RWPE2 (cell line): ENCODE data around the gene PSRC1.

ENCODE experiments used
- ATAC-seq: fragments of 200-7000 bp; cut with Tn5 transposase; 3 replicates; pipeline ENCODE4 v1.9.1; 2021; ENCODE audit warnings: low read depth
- DNase-seq: peaks from one replicate; pipeline ENCODE4 v3.0.0-alpha.2; 2020; ENCODE audit warnings: low spot score
- H3K27ac ChIP-seq: fragments of 450-650 bp; 2 replicates; pipeline ENCODE4 v1.5.1; 2017; ENCODE audit warnings: mild to moderate bottlenecking; ENCODE audit not compliant: poor library complexity, severe bottlenecking
- H3K27me3 ChIP-seq: fragments of 250-450 bp; sonication (Bioruptor Pico); 2 replicates; pipeline ENCODE4 v1.5.1; 2021; ENCODE audit warnings: mild to moderate bottlenecking, moderate library complexity; ENCODE audit not compliant: insufficient read depth, poor library complexity, severe bottlenecking
- H3K36me3 ChIP-seq: fragments of 250-450 bp; sonication (Bioruptor Pico); 2 replicates; pipeline ENCODE4 v1.5.1; 2020; ENCODE audit warnings: low read depth, mild to moderate bottlenecking, moderate library complexity
- H3K4me1 ChIP-seq: fragments of 250-450 bp; sonication (Bioruptor Pico); 2 replicates; pipeline ENCODE4 v1.5.1; 2021; ENCODE audit warnings: mild to moderate bottlenecking, moderate library complexity; ENCODE audit not compliant: insufficient read depth, poor library complexity, severe bottlenecking
- H3K4me3 ChIP-seq: fragments of 250-450 bp; sonication (Bioruptor Pico); 2 replicates; pipeline ENCODE4 v1.5.1; 2021; ENCODE audit warnings: mild to moderate bottlenecking, moderate library complexity; ENCODE audit not compliant: severe bottlenecking
- H3K9me3 ChIP-seq: fragments of 250-450 bp; sonication (Bioruptor Pico); 2 replicates; pipeline ENCODE4 v1.5.1; 2021; ENCODE audit warnings: mild to moderate bottlenecking, moderate library complexity; ENCODE audit not compliant: severe bottlenecking
- TF ChIP-seq, protein P1 (sequence below): fragments of 450-650 bp; IDR thresholded peaks from one replicate; pipeline ENCODE4 v1.5.1; 2017; ENCODE audit warnings: mild to moderate bottlenecking, moderate library complexity; ENCODE audit not compliant: poor library complexity, severe bottlenecking

The PSRC1 gene

DNA sequence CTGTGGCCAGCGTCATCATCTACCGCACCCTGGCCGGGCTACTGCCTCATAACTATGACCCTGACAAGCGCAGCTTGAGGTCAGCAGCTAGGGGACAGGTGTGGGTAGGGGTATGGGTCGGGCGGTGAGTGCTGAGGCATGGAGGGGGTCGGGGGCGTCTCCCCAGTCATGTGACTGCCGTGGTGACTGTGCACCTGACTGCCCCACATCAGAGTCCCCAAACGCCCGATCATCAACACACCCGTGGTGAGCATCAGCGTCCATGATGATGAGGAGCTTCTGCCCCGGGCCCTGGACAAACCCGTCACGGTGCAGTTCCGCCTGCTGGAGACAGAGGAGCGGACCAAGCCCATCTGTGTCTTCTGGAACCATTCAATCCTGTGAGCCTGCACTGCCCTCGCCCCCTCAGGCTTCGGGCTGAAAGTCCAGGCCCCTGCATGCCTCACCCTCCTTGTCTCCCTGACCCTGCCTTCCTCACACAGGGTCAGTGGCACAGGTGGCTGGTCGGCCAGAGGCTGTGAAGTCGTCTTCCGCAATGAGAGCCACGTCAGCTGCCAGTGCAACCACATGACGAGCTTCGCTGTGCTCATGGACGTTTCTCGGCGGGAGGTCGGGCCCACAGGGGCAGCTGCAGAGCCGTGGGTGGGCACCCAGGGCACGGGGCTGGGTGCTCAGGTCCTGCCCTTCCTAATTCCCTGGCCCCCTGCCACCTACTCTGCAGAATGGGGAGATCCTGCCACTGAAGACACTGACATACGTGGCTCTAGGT lies 13.5 kb downstream of the PSRC1 start:
- no peak overlapping the region for H3K4me3 ChIP-seq
- ATAC-seq (no peak), DNase-seq (no peak)
- H3K9me3 ChIP-seq = no peaks in the 10 kb centered on the region
- H3K27ac ChIP-seq = no peak overlapping the region
- peaks cover 24% of the 10 kb centered on the region for H3K36me3 ChIP-seq
- TF ChIP-seq, protein P1, sequence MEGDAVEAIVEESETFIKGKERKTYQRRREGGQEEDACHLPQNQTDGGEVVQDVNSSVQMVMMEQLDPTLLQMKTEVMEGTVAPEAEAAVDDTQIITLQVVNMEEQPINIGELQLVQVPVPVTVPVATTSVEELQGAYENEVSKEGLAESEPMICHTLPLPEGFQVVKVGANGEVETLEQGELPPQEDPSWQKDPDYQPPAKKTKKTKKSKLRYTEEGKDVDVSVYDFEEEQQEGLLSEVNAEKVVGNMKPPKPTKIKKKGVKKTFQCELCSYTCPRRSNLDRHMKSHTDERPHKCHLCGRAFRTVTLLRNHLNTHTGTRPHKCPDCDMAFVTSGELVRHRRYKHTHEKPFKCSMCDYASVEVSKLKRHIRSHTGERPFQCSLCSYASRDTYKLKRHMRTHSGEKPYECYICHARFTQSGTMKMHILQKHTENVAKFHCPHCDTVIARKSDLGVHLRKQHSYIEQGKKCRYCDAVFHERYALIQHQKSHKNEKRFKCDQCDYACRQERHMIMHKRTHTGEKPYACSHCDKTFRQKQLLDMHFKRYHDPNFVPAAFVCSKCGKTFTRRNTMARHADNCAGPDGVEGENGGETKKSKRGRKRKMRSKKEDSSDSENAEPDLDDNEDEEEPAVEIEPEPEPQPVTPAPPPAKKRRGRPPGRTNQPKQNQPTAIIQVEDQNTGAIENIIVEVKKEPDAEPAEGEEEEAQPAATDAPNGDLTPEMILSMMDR = no peak
- H3K27me3 ChIP-seq = no peaks in the 10 kb centered on the region
- peaks cover 13% of the 10 kb centered on the region for H3K4me1 ChIP-seq

DNA sequence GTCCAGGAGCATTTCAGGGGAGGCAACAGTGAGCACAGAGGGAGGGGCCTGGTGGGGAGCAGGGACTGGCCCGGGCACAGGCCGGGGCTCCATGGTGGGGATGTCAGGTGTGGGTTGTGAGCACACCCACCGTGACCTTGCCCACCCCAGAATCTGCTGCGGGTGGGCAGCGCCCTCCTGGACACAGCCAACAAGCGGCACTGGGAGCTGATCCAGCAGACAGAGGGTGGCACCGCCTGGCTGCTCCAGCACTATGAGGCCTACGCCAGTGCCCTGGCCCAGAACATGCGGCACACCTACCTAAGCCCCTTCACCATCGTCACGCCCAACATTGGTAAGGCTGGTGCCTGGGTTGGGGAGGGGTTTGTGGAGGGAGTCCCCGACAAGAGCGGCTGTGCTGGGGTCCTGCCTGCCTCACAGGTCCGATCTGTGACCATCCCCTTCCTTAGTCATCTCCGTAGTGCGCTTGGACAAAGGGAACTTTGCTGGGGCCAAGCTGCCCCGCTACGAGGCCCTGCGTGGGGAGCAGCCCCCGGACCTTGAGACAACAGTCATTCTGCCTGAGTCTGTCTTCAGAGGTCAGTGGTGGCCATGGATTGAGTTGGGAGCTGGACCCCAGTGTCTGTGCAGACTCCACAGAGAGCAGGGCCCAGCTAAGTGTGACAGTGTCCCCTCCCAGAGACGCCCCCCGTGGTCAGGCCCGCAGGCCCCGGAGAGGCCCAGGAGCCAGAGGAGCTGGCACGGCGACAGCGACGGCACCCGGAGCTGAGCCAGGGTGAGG lies 14.3 kb downstream of the PSRC1 start:
- H3K4me3 ChIP-seq = no peak overlapping the region
- no peak for ATAC-seq
- no peaks in the 10 kb centered on the region for H3K9me3 ChIP-seq
- no peak for DNase-seq
- H3K27me3 ChIP-seq = no peaks in the 10 kb centered on the region
- TF ChIP-seq, protein P1 = no peak
- H3K4me1 ChIP-seq = peaks cover 8% of the 10 kb centered on the region
- H3K27ac ChIP-seq = no peak overlapping the region
- peaks cover 25% of the 10 kb centered on the region for H3K36me3 ChIP-seq

GRCh38 chr1:109267743-109268300 lies 15.1 kb downstream of the PSRC1 start:
- Histone ChIP-seq H3K4me3 (no peak overlapping the region), H3K27ac (peak overlapping the region; percentile 40), H3K27me3 (no peaks in the 10 kb centered on the region), H3K9me3 (no peaks in the 10 kb centered on the region), H3K4me1 (peaks cover 12% of the 10 kb centered on the region), H3K36me3 (peaks cover 25% of the 10 kb centered on the region)
- TF ChIP-seq, protein P1 = no peak
- ATAC-seq = no peak
- no peak for DNase-seq

DNA sequence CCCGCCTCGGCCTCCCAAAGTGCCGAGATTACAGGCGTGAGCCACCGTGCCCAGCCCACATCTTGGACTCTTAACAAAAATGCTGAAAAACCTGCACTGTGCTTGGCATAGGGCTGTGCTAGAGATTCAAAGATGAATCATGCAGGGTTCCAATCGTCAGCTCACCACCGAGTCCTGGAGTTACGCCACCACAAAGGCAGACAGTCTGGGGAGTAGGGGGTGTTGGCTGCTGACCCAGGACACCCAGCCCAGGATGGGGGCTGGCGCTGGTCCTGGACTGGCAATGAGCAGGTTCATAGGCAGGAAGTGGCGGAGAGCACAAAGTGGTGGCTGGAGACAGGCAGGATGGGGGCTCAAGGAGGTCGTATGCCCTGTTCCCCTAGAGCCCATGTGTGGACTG lies 16.0 kb downstream of the PSRC1 start:
- no peak for ATAC-seq
- no peak for DNase-seq
- Histone ChIP-seq H3K9me3 (no peaks in the 10 kb centered on the region), H3K4me3 (no peak overlapping the region), H3K27ac (peak overlapping the region; percentile 40), H3K36me3 (peaks cover 26% of the 10 kb centered on the region), H3K4me1 (peaks cover 15% of the 10 kb centered on the region), H3K27me3 (no peaks in the 10 kb centered on the region)
- TF ChIP-seq, protein P1 = no peak
